Left colon (tissue), 2 donors: ENCODE measurements around the gene ARHGEF2. TPM values are rescaled to one million over a fixed set of nuclear protein-coding genes. Genes with fewer than 3 reads are reported as not detected.

Source experiments
- ATAC-seq: fragments of 200-7000 bp; cut with Tn5 transposase; one replicate; pipeline ENCODE4 v1.9.1; 2020; ENCODE audit warnings: mild to moderate bottlenecking, moderate library complexity
- DNase-seq, 2 donors: peaks; one replicate each; pipeline ENCODE4 v3.0.0-alpha.2; 2020
- intact Hi-C, 2 donors: fragments of 100-400 bp; cut with DNase I in 1 of 2; cut with micrococcal nuclease in 1 of 2; formaldehyde crosslinking; loops; one replicate each; pipeline versions ENCODE4 v1.11.2 to v1.14.0; 2022; cut with DNase I, micrococcal nuclease
- microRNA-seq, 2 donors: library from miRNA; unstranded; fragments of <30 nt; microRNA quantifications; one replicate each; pipeline versions ENCODE4 v1.1.0 to v1.2.0, GENCODE V29; 2020
- total RNA-seq, 2 donors: library from RNA; stranded (reverse); fragmentation: NEBNext Ultra II Directional; extraction: Animal tissue kit (Norgen Biotek cat#: 25700); gene quantifications; one replicate each; pipeline ENCODE4 v1.2.1, GENCODE V29; 2021
- donor health status: DM: no; HTN: no; CAD: no.
- donor health status: DM: yes; HTN: yes; CAD: no.

Gene ARHGEF2
- total RNA-seq, 2 donors from 2014 or later: 99.3 to 103 TPM

GRCh38 chr1:155898888-155899287 lies 79.5 kb downstream of the ARHGEF2 start:
- ATAC-seq (no peak), DNase-seq (no peak)
- intact Hi-C loops: no loop called here

- ATAC-seq (no peak), DNase-seq (no peak)
- intact Hi-C loops: no loop called here
These were observed 80.6 kb downstream of the ARHGEF2 start for GRCh38 chr1:155897746-155898145.

Small RNA genes lying within 50 kb of the gene (microRNA-seq; reads per million reads assigned to microRNA genes)
- 0 reads per million in 2 donors for gene MIR6738

Other genes starting within 250 kb of the ARHGEF2 start
- gene GON4L, start 121.3 kb downstream of the ARHGEF2 start, total RNA-seq: 10 to 100 TPM; 38.2 to 41.2 TPM
- gene SYT11, start 119.0 kb downstream of the ARHGEF2 start, total RNA-seq: 1 to 10 TPM; 1.8 to 4.2 TPM
- gene RIT1, start 67.2 kb downstream of the ARHGEF2 start, total RNA-seq: 10 to 100 TPM; 21.5 to 26.3 TPM
- gene KHDC4, start 44.1 kb downstream of the ARHGEF2 start, total RNA-seq: 10 to 100 TPM; 45.6 to 54.1 TPM
- gene RXFP4, start 36.9 kb downstream of the ARHGEF2 start, total RNA-seq: 1 to 10 TPM; 5.2 to 5.6 TPM
- gene SSR2, start 42.4 kb upstream of the ARHGEF2 start, total RNA-seq: 100 to 1,000 TPM; 180 TPM
- gene UBQLN4, start 75.3 kb upstream of the ARHGEF2 start, total RNA-seq: 10 to 100 TPM; 21.7 to 26.7 TPM
- gene LAMTOR2, start 76.2 kb upstream of the ARHGEF2 start, total RNA-seq: 10 to 100 TPM; 70.6 to 72.7 TPM
- gene RAB25, start 82.6 kb upstream of the ARHGEF2 start, total RNA-seq: 100 to 1,000 TPM; 203 to 231 TPM
- gene MEX3A, start 103.9 kb upstream of the ARHGEF2 start, total RNA-seq: 1 to 10 TPM in 1 of 2 donors, under 1 TPM in 1; 0.78 to 1.1 TPM
- gene LMNA, start 136.2 kb upstream of the ARHGEF2 start, total RNA-seq: 100 to 1,000 TPM; 335 to 478 TPM
- gene SEMA4A, start 175.0 kb upstream of the ARHGEF2 start, total RNA-seq: 1 to 10 TPM; 3.5 to 6.5 TPM
- 10 to 100 TPM; 21.3 to 30.3 TPM for gene SLC25A44, start 215.6 kb upstream of the ARHGEF2 start, total RNA-seq
- gene PMF1, start 234.5 kb upstream of the ARHGEF2 start, total RNA-seq: 10 to 100 TPM; 39.3 to 40.3 TPM